T-helper 9 cell (primary cell): ENCODE measurements around the gene MAGI1.

ENCODE experiments used
- DNase-seq: peaks from one replicate; pipeline ENCODE4 v3.0.0-alpha.2; 2020

Gene MAGI1

GRCh38 chr3:65703026-65703425, 335.7 kb downstream of the MAGI1 start:
- DNase-seq, result no peak

GRCh38 chr3:65702202-65702601, 336.5 kb downstream of the MAGI1 start:
- no peak for DNase-seq

GRCh38 chr3:65701516-65701915, 337.2 kb downstream of the MAGI1 start:
- DNase-seq, result no peak

DNA sequence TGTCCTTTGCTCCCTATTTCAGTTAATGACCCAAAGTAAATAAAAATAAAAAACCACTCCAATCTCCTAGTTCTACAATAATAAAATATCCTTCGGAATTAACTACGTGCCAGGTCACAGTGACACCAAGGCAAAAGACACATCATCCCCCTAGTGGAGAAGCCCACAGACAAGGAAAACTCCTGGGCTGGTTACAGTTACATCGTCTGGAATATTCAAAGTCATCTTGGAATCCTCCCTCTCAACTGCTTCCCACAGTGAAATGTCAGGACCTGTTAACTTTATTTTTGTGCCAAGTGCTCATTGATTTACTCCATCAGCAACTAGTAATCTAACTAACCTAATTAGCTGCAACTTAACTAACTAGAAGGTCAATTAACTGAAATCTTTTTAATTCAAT, 349.3 kb downstream of the MAGI1 start:
- no peak for DNase-seq

DNA sequence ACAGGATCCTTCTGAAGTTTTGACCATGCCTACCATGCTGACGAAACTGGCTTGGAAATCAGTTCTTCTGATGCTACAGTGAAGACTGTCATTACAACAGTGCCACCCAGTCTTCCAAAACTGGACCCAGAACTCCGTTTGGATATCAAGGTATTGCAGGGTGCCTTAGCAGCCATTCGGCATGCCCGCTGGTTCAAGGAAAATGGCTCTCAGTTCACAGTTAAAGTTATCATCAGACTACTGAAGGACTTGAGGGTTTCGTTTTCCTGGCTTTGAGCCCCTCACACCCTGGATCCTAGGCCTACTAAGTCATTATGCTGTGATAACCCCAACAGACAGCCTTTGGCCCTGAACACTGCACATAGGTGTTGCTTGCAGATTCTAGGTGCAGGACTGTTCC, 351.0 kb downstream of the MAGI1 start:
- no peak for DNase-seq

DNA sequence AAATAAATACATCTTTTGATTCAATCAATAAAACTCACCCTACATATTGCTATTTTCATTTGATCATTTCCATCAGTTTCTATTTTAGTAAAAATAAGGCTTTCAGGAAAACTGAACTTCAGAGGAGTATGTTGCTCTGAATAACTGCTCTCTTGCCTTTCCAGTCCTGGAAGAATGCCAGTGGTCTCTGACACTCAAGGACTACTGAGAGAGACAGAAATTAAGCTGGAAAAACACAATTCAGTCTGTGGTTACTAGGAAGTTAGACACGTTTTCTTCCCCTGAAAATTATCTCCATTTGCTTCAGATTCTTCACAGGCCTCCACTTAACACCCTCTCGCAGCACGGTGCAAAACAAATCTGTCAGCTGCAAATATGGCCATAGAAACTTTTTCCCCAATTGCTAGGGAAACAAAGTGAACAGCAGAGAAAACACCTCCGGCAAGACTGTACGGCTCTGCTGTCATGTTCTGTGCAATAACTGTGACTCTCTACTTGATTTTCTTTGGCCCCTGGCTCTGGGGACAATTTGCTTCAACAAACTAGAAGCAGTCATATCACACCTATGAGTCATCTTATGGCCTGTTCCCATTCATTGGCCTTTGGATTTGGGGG, 353.0 kb downstream of the MAGI1 start:
- no peak for DNase-seq

DNA sequence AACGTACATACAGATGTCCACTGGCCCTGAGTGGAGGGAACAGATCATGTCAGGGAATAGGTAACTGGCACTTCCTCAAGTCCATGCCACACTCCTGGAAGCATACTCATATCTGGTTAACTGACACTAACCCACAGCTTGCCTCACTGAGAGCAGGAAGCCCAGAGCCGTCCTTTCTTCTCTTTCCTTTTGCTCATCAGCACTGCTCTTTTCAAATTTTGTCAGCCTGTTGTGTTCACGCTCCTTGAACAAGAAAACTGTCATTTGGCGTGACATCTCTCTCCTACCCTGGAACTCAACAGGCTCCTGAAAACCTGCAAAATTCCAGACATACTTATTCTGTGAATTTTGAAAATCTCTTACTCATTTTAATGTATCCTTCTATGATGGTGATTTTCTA, 360.2 kb downstream of the MAGI1 start:
- no peak for DNase-seq

DNA sequence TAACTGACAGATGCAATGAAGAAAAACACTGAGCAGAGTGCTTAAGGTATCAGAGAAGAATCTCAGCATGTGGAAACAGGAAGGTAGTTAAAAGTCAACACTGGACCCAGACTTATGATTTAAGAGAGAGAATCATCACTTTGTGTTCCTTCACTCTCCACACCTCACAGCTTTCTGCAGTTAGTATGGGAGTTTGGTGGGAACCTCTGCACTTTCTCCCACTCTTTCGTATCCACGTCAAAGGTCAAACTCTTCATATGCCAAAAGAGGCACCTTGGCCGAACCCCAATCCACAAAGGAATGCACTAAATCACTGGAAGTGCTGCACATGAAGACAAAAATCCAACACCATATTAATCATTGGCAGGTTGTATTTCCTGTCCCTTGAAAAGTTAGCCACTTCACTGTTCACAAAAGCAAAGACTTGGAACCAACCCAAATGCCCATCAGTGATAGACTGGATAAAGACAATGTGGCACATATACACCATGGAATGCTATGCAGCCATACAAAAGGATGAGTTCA, 361.2 kb downstream of the MAGI1 start:
- no peak for DNase-seq

DNA sequence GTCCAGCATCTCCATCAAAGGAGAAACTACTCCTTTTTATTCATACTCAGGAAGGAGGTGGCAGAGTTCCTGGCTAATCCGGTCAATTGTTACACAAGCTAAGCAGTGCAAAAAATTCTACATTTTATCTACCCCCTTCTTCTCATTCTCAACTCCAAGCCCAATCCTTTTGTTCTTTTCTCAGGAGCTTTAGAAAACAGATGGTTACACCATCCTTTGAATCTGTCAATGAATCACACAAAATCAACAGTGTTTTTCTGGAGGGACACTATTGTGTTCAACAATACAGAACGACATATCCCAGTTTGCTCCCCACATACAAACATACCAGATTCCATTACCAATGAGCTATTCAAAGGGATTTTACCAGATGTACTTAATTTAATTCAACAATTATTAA, 362.1 kb downstream of the MAGI1 start:
- DNase-seq, result no peak

- DNase-seq, result no peak
Observed at GRCh38 chr3:65675011-65675410, 363.7 kb downstream of the MAGI1 start.

- DNase-seq, result no peak
Observed at GRCh38 chr3:65674226-65674625, 364.5 kb downstream of the MAGI1 start.

DNA sequence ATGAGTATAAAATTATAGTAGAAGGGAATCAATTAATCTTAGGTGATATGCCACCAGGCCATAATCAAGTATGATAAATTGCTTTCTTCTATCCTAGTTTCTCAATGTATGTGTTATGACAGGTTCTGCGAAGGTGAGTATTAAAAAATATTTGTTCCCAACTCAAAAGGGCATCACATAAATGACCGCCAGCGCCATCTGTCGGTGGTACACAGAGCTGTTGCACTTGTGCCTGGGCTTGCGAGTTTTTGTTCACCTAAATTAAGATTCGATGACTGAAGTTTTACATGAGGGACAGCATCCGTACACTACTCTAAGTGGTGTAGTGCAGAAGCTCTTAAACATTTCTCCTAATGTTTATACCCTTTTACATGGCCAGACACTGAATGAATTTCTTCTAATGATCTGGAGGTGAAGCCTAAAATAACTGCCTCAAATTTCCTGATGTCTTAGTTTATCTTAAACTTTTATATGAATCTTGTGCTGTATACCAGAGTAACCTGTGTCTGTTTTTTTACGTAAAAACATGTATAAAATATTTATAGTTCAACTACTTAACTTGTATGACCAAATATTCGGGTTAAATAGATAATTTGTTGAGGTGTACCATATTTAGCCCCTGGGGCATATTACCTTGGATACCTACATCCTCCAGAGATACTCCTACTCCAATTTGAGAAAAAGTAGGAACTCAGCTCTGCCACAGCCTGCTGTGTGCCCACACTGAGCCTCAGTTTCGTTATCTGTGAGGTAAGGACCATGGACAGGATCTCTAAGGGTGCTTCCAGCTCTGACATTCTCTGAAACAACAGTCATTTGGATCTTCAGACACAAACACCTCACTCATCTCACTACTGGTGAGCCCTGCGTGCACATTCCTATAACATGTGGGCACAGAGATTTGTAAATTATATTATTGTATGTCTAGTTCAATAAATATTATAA, 365.6 kb downstream of the MAGI1 start:
- DNase-seq, result no peak

DNA sequence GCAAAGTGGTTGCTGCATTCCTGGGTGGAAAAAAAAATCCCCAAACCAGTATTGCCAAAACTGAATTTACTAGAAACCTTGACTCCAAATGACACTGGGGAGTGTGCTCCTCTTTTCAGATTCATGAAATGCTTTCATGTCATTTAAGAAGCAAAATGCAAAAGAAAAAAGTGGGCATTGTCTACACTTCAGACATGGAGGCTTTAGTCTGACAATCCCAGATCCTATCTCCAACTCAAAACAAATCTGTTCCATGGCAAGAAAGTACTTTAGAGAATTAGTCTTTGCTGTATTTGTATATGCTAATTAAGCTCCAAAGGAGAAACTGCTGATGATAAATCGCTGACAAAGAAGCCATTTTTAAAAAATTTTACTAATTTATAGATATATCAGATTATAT, 366.7 kb downstream of the MAGI1 start:
- DNase-seq, result no peak

DNA sequence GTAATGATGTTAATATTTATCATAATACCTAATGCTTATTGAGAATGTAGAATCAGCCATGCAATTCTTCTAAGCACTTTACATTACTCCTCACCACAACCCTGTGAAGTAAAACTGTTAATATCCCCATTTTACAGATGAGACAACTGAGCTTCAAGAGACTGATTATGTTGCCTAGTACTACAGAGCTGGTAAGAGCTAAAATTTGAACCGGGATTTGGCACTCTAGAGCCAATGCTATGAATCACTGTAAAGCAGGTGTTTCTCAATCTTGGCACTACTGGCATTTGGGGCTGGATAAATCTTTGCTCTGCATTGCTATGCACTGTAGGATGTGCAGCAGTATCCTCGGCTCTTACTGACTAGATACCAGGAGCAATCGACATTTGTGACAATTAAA, 367.7 kb downstream of the MAGI1 start:
- no peak for DNase-seq

DNA sequence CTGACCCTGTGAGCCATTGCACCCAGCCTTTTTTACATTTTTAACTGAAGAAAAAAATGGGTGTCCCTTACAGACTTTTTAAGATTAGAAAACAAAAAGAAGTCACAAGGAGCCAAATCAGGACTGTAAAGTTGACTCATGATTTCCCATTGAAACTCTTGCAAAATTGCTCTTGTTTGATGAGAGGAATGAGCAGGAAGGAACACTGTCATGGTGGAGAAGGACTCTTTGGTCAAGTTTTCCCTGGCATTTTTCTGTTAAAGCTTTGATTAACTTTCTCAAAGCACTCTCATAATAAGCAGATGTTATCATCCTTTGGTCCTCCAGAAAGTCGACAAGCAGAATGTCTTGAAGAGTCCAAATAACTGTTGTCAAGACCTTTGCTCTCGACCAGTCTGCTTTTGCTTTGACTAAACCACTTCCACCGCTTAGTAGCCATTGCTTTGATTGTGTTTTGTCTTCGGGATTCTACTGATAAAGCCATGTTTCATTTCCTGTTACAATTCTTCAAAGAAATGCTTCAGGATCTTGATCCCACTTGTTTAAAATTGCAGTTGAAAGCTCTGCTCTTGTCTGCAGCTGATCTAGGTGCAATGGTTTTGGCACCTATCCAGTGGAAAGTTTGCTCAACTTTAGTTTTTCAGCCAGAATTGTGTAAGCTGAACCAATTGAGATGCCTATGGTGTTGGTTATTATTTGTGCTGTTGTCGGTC, 369.4 kb downstream of the MAGI1 start:
- DNase-seq, result no peak

DNA sequence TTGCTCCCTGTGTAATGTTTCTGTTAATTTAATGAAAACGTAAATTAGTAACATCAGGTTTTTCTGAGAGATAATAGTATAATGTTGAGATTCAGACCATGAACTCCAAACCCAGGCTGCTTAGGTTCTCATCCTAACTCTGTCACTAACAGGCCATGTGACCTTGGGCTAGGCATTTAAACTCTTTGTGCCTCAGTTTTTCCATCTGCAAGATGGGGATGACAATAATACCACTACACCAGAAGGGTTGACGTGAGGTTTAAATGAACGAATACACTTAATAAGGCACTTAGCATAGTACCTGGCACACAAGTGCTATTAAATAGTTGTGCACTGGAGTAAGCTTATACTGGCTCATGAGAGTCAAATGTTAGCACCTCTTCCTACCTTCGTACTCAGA, 370.8 kb downstream of the MAGI1 start:
- DNase-seq, result no peak

- DNase-seq, result no peak
Observed at GRCh38 chr3:65666448-65667091, 372.1 kb downstream of the MAGI1 start.

GRCh38 chr3:65665915-65666314, 372.8 kb downstream of the MAGI1 start:
- no peak for DNase-seq

DNA sequence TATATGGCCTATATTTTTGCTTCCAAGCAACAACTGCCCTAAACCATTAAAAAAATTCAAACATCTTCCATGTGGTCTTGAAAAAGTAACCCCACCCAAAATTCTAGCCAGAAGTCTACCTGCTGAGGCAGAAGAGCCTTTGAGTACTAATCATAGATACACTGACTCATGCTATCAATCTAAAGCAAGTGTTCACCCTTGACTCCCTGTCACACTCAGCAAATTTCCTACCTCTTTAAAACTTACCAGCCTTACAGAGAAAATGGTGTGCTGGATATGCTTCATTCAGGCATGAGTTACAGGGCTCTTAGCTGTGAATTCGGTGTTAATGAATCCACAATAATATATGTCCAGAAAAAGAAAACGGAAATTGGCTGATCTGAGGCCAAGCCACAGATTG, 373.8 kb downstream of the MAGI1 start:
- DNase-seq, result no peak

DNA sequence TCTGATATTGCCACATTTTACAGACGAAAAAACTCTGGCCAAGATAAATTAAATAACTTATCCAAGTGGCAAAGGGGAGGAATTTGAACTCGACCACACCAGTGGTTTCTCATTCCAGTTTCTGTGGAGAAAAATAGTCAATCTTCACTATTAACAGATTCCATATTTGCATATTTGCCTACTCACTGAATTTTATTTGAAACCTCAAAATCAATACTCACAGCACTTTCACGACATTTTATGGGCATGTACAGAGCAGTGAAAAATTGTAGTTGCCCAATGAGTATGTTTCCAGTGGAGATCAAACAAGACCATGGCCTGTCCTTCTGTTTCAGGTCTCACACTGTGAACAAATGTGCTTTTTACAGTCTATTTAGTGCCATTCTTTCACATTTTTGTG, 374.3 kb downstream of the MAGI1 start:
- no peak for DNase-seq

- no peak for DNase-seq
Observed at GRCh38 chr3:65662095-65662494, 376.6 kb downstream of the MAGI1 start.

DNA sequence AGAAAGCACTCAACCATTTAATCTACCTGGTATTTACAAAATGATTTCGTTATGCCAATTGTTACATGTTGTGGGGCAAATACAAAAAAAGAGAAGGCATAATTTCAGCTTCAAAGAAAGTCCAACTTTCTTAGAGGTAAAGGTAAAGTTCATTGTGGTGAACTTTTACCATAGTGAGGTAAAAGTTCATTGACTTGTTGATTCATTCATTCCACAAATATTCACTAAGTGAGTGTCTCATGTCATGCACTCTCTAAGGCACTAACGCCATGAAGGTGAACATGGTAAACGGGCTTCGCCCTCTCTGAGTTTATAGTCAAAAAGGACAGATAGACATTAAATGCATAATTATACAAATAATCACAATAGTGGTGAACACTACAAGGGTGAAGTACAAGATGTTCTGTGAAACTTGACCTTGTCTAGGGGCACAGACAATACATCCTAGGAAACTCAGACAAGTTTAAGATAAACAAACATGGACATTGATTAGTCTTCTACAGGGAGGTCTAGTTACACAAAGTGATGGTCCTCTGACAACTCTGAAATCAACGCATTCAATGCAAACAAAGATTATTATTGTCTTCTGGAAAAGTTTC, 378.6 kb downstream of the MAGI1 start:
- no peak for DNase-seq

- DNase-seq, result no peak
Observed at GRCh38 chr3:65659396-65659795, 379.3 kb downstream of the MAGI1 start.
